ENCODE data around the gene EGR1. TPM values are rescaled to one million over a fixed set of nuclear protein-coding genes. Genes with fewer than 3 reads are reported as not detected.

The EGR1 gene
- polyA plus RNA-seq, 1 of the 3 experiments (the other 2 are of a cell fraction) = 48.0 TPM

- Histone ChIP-seq H4K20me1 (ENCODE audit: insufficient read depth) (no peaks in the 10 kb centered on the region), H3K9me3 (no peaks in the 10 kb centered on the region), H3K4me2 (no peak overlapping the region), H2AFZ (ENCODE audit: low read depth) (no peak overlapping the region), H3K9ac (no peak overlapping the region), H3K4me3 (ENCODE audit: low read depth in 2 of 2, low read length in 1 of 2) (no peak overlapping the region), H3K9me2 (no peaks in the 10 kb centered on the region), H3K79me2 (ENCODE audit: insufficient read depth) (no peaks in the 10 kb centered on the region), H3F3A (replicated peaks; ENCODE audit: insufficient read depth) (peaks cover 2% of the 10 kb centered on the region), H3K27me3 (ENCODE audit: insufficient read depth) (no peaks in the 10 kb centered on the region), H3K36me3 (replicated peaks in 1 of 2; ENCODE audit: control insufficient read depth in 1 of 2, insufficient read depth in 2 of 2, low read length in 1 of 2) (no peaks in the 10 kb centered on the region), H3K27ac (ENCODE audit: low read depth in 2 of 2, low read length in 1 of 2) (no peak overlapping the region), H3K4me1 (ENCODE audit: control insufficient read depth in 1 of 2, insufficient read depth in 2 of 2, low read depth in 1 of 2, low read length in 1 of 2) (peaks cover 0 to 5% of the 10 kb centered on the region in 2 experiments; a peak in 1 of 4 replicates)
- DNase-seq = no peak
- TF ChIP-seq TCF12 (IDR thresholded peaks at IDR 0.05) = no peak
- TF ChIP-seq MEF2A (IDR thresholded peaks at IDR 0.05; ENCODE audit: borderline replicate concordance, low read depth) = no peak
- TF ChIP-seq USF1 (IDR thresholded peaks at IDR 0.05; ENCODE audit: borderline replicate concordance, low read depth) = no peak
- no peak for TF ChIP-seq RFX5 (IDR thresholded peaks at IDR 0.05; ENCODE audit: low read length)
- no peak for TF ChIP-seq FOXJ3 (CRISPR knock-in tag; IDR thresholded peaks at IDR 0.05)
- ChIA-PET CTCF (interaction anchor here (0.5 to 11.7 kb wide), 4 partner anchors 11 to 49 kb away, joined by 3 to 196 read pairs (median 85); partner anchors contain the start of gene EGR1), POLR2A (no interaction called here)
- 61% methylated on average over 4 of the region's 4 CpGs for WGBS (ENCODE audit: low lambda C conversion rate)
Measured at GRCh38 chr5:138498376-138498775, 33.1 kb downstream of the EGR1 start.

- peaks cover 5 to 12% of the 10 kb centered on the region in 2 experiments for H3K36me3 ChIP-seq (replicated peaks in 1 of 2; ENCODE audit: control insufficient read depth in 1 of 2, insufficient read depth in 2 of 2, low read length in 1 of 2)
- H3K79me2 ChIP-seq (ENCODE audit: insufficient read depth) = no peaks in the 10 kb centered on the region
- no peaks in the 10 kb centered on the region for H3K9me3 ChIP-seq
- no peaks in the 10 kb centered on the region for H3K27me3 ChIP-seq (ENCODE audit: insufficient read depth)
- no peak overlapping the region for H3K4me2 ChIP-seq
- no peak overlapping the region for H3K27ac ChIP-seq (ENCODE audit: low read depth in 2 of 2, low read length in 1 of 2)
- peaks cover 0 to 6% of the 10 kb centered on the region in 2 experiments; a peak in 1 of 4 replicates for H3K4me1 ChIP-seq (ENCODE audit: control insufficient read depth in 1 of 2, insufficient read depth in 2 of 2, low read depth in 1 of 2, low read length in 1 of 2)
- 85% methylated on average over 4 of the region's 4 CpGs for WGBS (ENCODE audit: low lambda C conversion rate)
- CTCF ChIA-PET = interaction anchor here (1.2 to 11.7 kb wide), 7 partner anchors 8 to 146 kb away, joined by 3 to 196 read pairs (median 31); partner anchors contain the start of gene EGR1
- no peaks in the 10 kb centered on the region for H3K9me2 ChIP-seq
- POLR2A ChIA-PET = interaction anchor here (2.4 to 2.9 kb wide), 2 partner anchors 37 to 52 kb away, joined by 20 to 22 read pairs; partner anchors contain the start of gene EGR1
- no peak overlapping the region for H3K9ac ChIP-seq
- TF ChIP-seq SIN3A (IDR thresholded peaks at IDR 0.05; ENCODE audit: borderline replicate concordance, low read depth, low read length) (no peak), GABPA (IDR thresholded peaks at IDR 0.05; ENCODE audit: low read depth) (no peak)
- H3K4me3 ChIP-seq (ENCODE audit: low read depth in 2 of 2, low read length in 1 of 2) = no peak overlapping the region
- H3F3A ChIP-seq (replicated peaks; ENCODE audit: insufficient read depth) = peaks cover 27% of the 10 kb centered on the region
- H4K20me1 ChIP-seq (ENCODE audit: insufficient read depth) = no peaks in the 10 kb centered on the region; the same call in 1 of the 2 replicates
- no peak for DNase-seq
- no peak overlapping the region for H2AFZ ChIP-seq (ENCODE audit: low read depth)
Measured at GRCh38 chr5:138502121-138502520, 36.8 kb downstream of the EGR1 start.

- CTCF ChIA-PET = interaction anchor here (1.2 to 11.7 kb wide), 16 partner anchors 8 to 146 kb away, joined by 3 to 196 read pairs (median 18); partner anchors contain the start of genes EGR1, ETF1 and REEP2
- H2AFZ ChIP-seq (ENCODE audit: low read depth) = no peak overlapping the region
- no peak overlapping the region for H3K4me2 ChIP-seq
- H3K79me2 ChIP-seq (ENCODE audit: insufficient read depth) = no peaks in the 10 kb centered on the region
- H3K4me3 ChIP-seq (ENCODE audit: low read depth in 2 of 2, low read length in 1 of 2) = no peak overlapping the region
- POLR2A ChIA-PET = interaction anchor here (2.4 to 2.9 kb wide), 2 partner anchors 37 to 53 kb away, joined by 20 to 22 read pairs; partner anchors contain the start of gene EGR1
- no peaks in the 10 kb centered on the region for H3K27me3 ChIP-seq (ENCODE audit: insufficient read depth)
- DNase-seq = no peak
- H3K9me2 ChIP-seq = no peaks in the 10 kb centered on the region
- no peak overlapping the region for H3K9ac ChIP-seq
- H3F3A ChIP-seq (replicated peaks; ENCODE audit: insufficient read depth) = peaks cover 27% of the 10 kb centered on the region
- H3K36me3 ChIP-seq (replicated peaks in 1 of 2; ENCODE audit: control insufficient read depth in 1 of 2, insufficient read depth in 2 of 2, low read length in 1 of 2) = peaks cover 8 to 14% of the 10 kb centered on the region in 2 experiments
- H4K20me1 ChIP-seq (ENCODE audit: insufficient read depth) = no peaks in the 10 kb centered on the region; the same call in 1 of the 2 replicates
- 92% methylated on average over 11 of the region's 11 CpGs for WGBS (ENCODE audit: low lambda C conversion rate)
- peaks cover 0 to 6% of the 10 kb centered on the region in 2 experiments; a peak in 1 of 4 replicates for H3K4me1 ChIP-seq (ENCODE audit: control insufficient read depth in 1 of 2, insufficient read depth in 2 of 2, low read depth in 1 of 2, low read length in 1 of 2)
- H3K9me3 ChIP-seq = no peaks in the 10 kb centered on the region
- H3K27ac ChIP-seq (ENCODE audit: low read depth in 2 of 2, low read length in 1 of 2) = no peak overlapping the region
- no peak for TF ChIP-seq USF1 (IDR thresholded peaks at IDR 0.05; ENCODE audit: borderline replicate concordance, low read depth)
- TF ChIP-seq EP300 (IDR thresholded peaks at IDR 0.05; ENCODE audit: borderline replicate concordance in 1 of 2, low read depth in 1 of 2, low read length in 1 of 2) = no peak
- TF ChIP-seq MAX (IDR thresholded peaks at IDR 0.05; ENCODE audit: low read depth) = no peak
- TF ChIP-seq GABPA (IDR thresholded peaks at IDR 0.05; ENCODE audit: low read depth) = no peak
- TF ChIP-seq JUND (IDR thresholded peaks at IDR 0.05) = no peak
- no peak for TF ChIP-seq NFIC (IDR thresholded peaks at IDR 0.05; ENCODE audit: borderline replicate concordance)
- no peak for TF ChIP-seq FOXJ3 (CRISPR knock-in tag; IDR thresholded peaks at IDR 0.05)
- no peak for TF ChIP-seq EZH2phosphoT487 (IDR thresholded peaks at IDR 0.05; ENCODE audit: borderline replicate concordance, low read depth)
- no peak for TF ChIP-seq RAD21 (IDR thresholded peaks at IDR 0.05; ENCODE audit: low read length)
- TF ChIP-seq FOSL2 (IDR thresholded peaks at IDR 0.05; ENCODE audit: borderline replicate concordance, low read depth) = no peak
- TF ChIP-seq SIN3A (IDR thresholded peaks at IDR 0.05; ENCODE audit: borderline replicate concordance, low read depth, low read length) = no peak
- TF ChIP-seq TCF12 (IDR thresholded peaks at IDR 0.05) = no peak
- TF ChIP-seq NRF1 (IDR thresholded peaks at IDR 0.05; ENCODE audit: low read depth, low read length) = no peak
- TF ChIP-seq IRF3 (IDR thresholded peaks at IDR 0.05; ENCODE audit: low read depth, low read length) = no peak
- no peak for TF ChIP-seq RXRA (IDR thresholded peaks at IDR 0.05; ENCODE audit: borderline replicate concordance, low read depth)
- TF ChIP-seq YY1 (IDR thresholded peaks at IDR 0.05; ENCODE audit: low read depth) = no peak
Measured at GRCh38 chr5:138502521-138502920, 37.2 kb downstream of the EGR1 start.
